ENCODE results near the gene EEFSEC. TPM values are rescaled to one million over a fixed set of nuclear protein-coding genes. Genes with fewer than 3 reads are reported as not detected.

The EEFSEC gene
- total and polyA plus RNA-seq, 2 of the 4 experiments (the other 2 are of a cell fraction), result 4.5 to 9.3 TPM

GRCh38 chr3:128423525-128424147 is 270.4 kb downstream of the EEFSEC start:
- Histone ChIP-seq H3K36me3 (ENCODE audit: control insufficient read depth, insufficient read depth, low read length) (no peaks in the 10 kb centered on the region), H4K8ac (ENCODE audit: low read depth in 2 of 2, low read length in 2 of 2) (no peak overlapping the region), H3K4me3 (ENCODE audit: insufficient read depth, low read depth, low read length) (no peak overlapping the region), H4K5ac (ENCODE audit: low read depth, low read length) (no peak overlapping the region), H2BK20ac (ENCODE audit: low read depth, low read length) (no peak overlapping the region), H3K9ac (ENCODE audit: low read depth, low read length) (no peak overlapping the region), H3K4me1 (ENCODE audit: control insufficient read depth, insufficient read depth, low read length) (no peaks in the 10 kb centered on the region; the same call in 1 of the 2 replicates), H4K20me1 (ENCODE audit: insufficient read depth, low read length) (no peaks in the 10 kb centered on the region; the same call in 1 of the 2 replicates), H3K23ac (ENCODE audit: low read depth, low read length) (no peak overlapping the region), H2AFZ (replicated peaks; ENCODE audit: low read length, poor library complexity) (no peak overlapping the region), H3K27ac (ENCODE audit: insufficient read depth, low read length) (no peak overlapping the region), H3K79me1 (ENCODE audit: low read depth in 1 of 2, low read length in 2 of 2) (no peaks in the 10 kb centered on the region), H3K9me1 (ENCODE audit: insufficient read depth, low read length) (no peaks in the 10 kb centered on the region), H2AK9ac (replicated peaks; ENCODE audit: low read depth, low read length, poor library complexity) (no peak overlapping the region), H3K56ac (ENCODE audit: extremely low read depth, insufficient read depth, low read length) (no peak overlapping the region), H2BK120ac (ENCODE audit: low read depth, low read length) (no peak overlapping the region), H3K4ac (ENCODE audit: low read depth, low read length) (no peak overlapping the region; the same call in 1 of the 2 replicates), H3K27me3 (ENCODE audit: control insufficient read depth, insufficient read depth, low read length) (peaks cover 2% of the 10 kb centered on the region; the same call in 1 of the 2 replicates), H3K14ac (replicated peaks; ENCODE audit: low read depth, low read length) (no peak overlapping the region; the same call in 1 of the 2 replicates), H3K9me3 (ENCODE audit: control insufficient read depth, insufficient read depth, low read length) (peaks cover 7% of the 10 kb centered on the region), H3K18ac (ENCODE audit: low read depth, low read length) (no peak overlapping the region), H2AK5ac (ENCODE audit: low read depth, low read length) (no peak overlapping the region), H4K91ac (ENCODE audit: insufficient read depth, low read depth, low read length) (no peak overlapping the region), H2BK15ac (ENCODE audit: low read depth, low read length) (no peak overlapping the region), H2BK5ac (ENCODE audit: low read depth, low read length, poor library complexity, severe bottlenecking) (no peak overlapping the region), H3K4me2 (ENCODE audit: low read depth, low read length) (no peak overlapping the region)
- BruUV-seq (replicated peaks), result no TSS peak
- ATAC-seq (ENCODE audit: low read depth) (no peak), DNase-seq (no peak)
- ChIA-PET POLR2A (ENCODE audit: unreplicated experiment) (no interaction called here), CTCF (no interaction called here)
- dilution Hi-C loops (cut with HindIII; ENCODE audit: low sequenced_read_pairs, unreplicated experiment), result no loop called here
- TF ChIP-seq NFE2L2 (IDR thresholded peaks at IDR 0.05; ENCODE audit: low read depth, low read length), result no peak
- no peak for TF ChIP-seq CHD1 (IDR thresholded peaks at IDR 0.05; ENCODE audit: low read depth, low read length)
- no peak for TF ChIP-seq MXI1 (IDR thresholded peaks at IDR 0.05; ENCODE audit: borderline replicate concordance, low read depth, low read length)
- in situ Hi-C loops (cut with MboI; ENCODE audit: low sequenced_read_pairs), result loop anchor here (5.0 kb wide), 1 partner anchor 184 kb away; no protein-coding TSS in a partner anchor
- intact Hi-C loops (cut with micrococcal nuclease), result no loop called here
- 100% methylated on average over 3 of the region's 7 CpGs; no CpG with 5 or more reads in 1 of the 2 experiments for WGBS, 2 experiments (ENCODE audit: extremely low coverage in 2 of 2, insufficient read length in 1 of 2)
